IMR-90 (cell line): ENCODE data around the gene NR1I2. TPM values are rescaled to one million over a fixed set of nuclear protein-coding genes. Genes with fewer than 3 reads are reported as not detected.

ENCODE experiments used
- ATAC-seq: fragments of 200-7000 bp; cut with Tn5 transposase; 2 replicates; pipeline ENCODE4 v1.9.1; 2020; ENCODE audit warnings: low read depth, mild to moderate bottlenecking, moderate library complexity
- BruUV-seq: library from RNA; stranded (reverse); fragments of 400-500 nt; replicated peaks from 2 replicates; lab custom pipeline; 2021; lab: Mats Ljungman, UMichigan
- CTCF ChIA-PET: fragments of 300-600 bp; formaldehyde crosslinking; extraction: SDS; loops from one replicate; lab custom pipeline; 2021; ENCODE audit warnings: antibody characterized with exemption; lab: Yijun Ruan, JAX
- POLR2A ChIA-PET: fragments of 300-600 bp; sonication (Branson Sonifier 250); formaldehyde crosslinking; loops from one replicate; lab custom pipeline; 2022; ENCODE audit warnings: antibody characterized with exemption; ENCODE audit not compliant: unreplicated experiment; lab: Charles Lee
- DNase-seq: peaks from one replicate; pipeline ENCODE4 v3.0.0; 2013
- H2AFZ ChIP-seq: replicated peaks from 2 replicates; pipeline ENCODE3; 2013; ENCODE audit warnings: low read length, mild to moderate bottlenecking; ENCODE audit not compliant: poor library complexity
- H2AK5ac ChIP-seq: 2 replicates; pipeline ENCODE4 v1.6.1; 2013; ENCODE audit warnings: low read depth, low read length, inconsistent platforms
- H2AK9ac ChIP-seq: replicated peaks from 2 replicates; pipeline ENCODE3; 2013; ENCODE audit warnings: mild to moderate bottlenecking, low read depth, low read length, moderate library complexity; ENCODE audit not compliant: poor library complexity
- H2BK120ac ChIP-seq: 2 replicates; pipeline ENCODE4 v1.6.1; 2013; ENCODE audit warnings: low read depth, low read length, inconsistent platforms
- H2BK15ac ChIP-seq: 3 replicates; pipeline ENCODE4 v1.6.1; 2013; ENCODE audit warnings: low read depth, low read length, inconsistent platforms
- H2BK20ac ChIP-seq: 2 replicates; pipeline ENCODE4 v1.6.1; 2013; ENCODE audit warnings: low read depth, mild to moderate bottlenecking, inconsistent platforms, low read length, moderate library complexity
- H2BK5ac ChIP-seq: 2 replicates; pipeline ENCODE4 v1.6.1; 2013; ENCODE audit warnings: mild to moderate bottlenecking, low read depth, low read length, inconsistent platforms; ENCODE audit not compliant: poor library complexity, severe bottlenecking
- H3K14ac ChIP-seq: replicated peaks from 2 replicates; pipeline ENCODE4 v1.6.1; 2013; ENCODE audit warnings: low read depth, low read length, inconsistent platforms
- H3K18ac ChIP-seq: 2 replicates; pipeline ENCODE4 v1.6.1; 2013; ENCODE audit warnings: low read depth, low read length, control low read depth
- H3K23ac ChIP-seq: 2 replicates; pipeline ENCODE4 v1.6.1; 2013; ENCODE audit warnings: low read depth, low read length, inconsistent platforms
- H3K27ac ChIP-seq: 2 replicates; pipeline ENCODE4 v1.5.1; 2013; ENCODE audit warnings: mild to moderate bottlenecking, control low read depth, low read length; ENCODE audit not compliant: insufficient read depth
- H3K27me3 ChIP-seq: 2 replicates; pipeline ENCODE4 v1.6.1; 2013; ENCODE audit warnings: low read length; ENCODE audit not compliant: control insufficient read depth, insufficient read depth
- H3K36me3 ChIP-seq: 2 replicates; pipeline ENCODE4 v1.6.1; 2013; ENCODE audit warnings: low read length, mixed read lengths; ENCODE audit not compliant: control insufficient read depth, insufficient read depth
- H3K4ac ChIP-seq: 2 replicates; pipeline ENCODE4 v1.6.1; 2013; ENCODE audit warnings: low read depth, low read length, inconsistent platforms
- H3K4me1 ChIP-seq: 2 replicates; pipeline ENCODE4 v1.6.1; 2013; ENCODE audit warnings: low read length, mixed read lengths; ENCODE audit not compliant: control insufficient read depth, insufficient read depth
- H3K4me2 ChIP-seq: 2 replicates; pipeline ENCODE4 v1.6.1; 2013; ENCODE audit warnings: low read depth, mild to moderate bottlenecking, control low read depth, low read length, moderate library complexity
- H3K4me3 ChIP-seq: 2 replicates; pipeline ENCODE4 v1.5.1; 2013; ENCODE audit warnings: low read depth, mild to moderate bottlenecking, control low read depth, low read length, moderate library complexity; ENCODE audit not compliant: insufficient read depth
- H3K56ac ChIP-seq: 2 replicates; pipeline ENCODE4 v1.6.1; 2013; ENCODE audit warnings: low read length, inconsistent platforms; ENCODE audit not compliant: insufficient read depth; ENCODE audit errors: extremely low read depth
- H3K79me1 ChIP-seq, 2 experiments: 2 replicates each; pipeline ENCODE4 v1.6.1; 2013; ENCODE audit warnings: low read length in 2 of 2, inconsistent platforms in 1 of 2, low read depth in 1 of 2
- H3K9ac ChIP-seq: 2 replicates; pipeline ENCODE4 v1.6.1; 2013; ENCODE audit warnings: low read depth, low read length, control low read depth
- H3K9me1 ChIP-seq: 2 replicates; pipeline ENCODE4 v1.6.1; 2013; ENCODE audit warnings: low read length, inconsistent platforms; ENCODE audit not compliant: insufficient read depth
- H3K9me3 ChIP-seq: 2 replicates; pipeline ENCODE4 v1.6.1; 2013; ENCODE audit warnings: low read length; ENCODE audit not compliant: control insufficient read depth, insufficient read depth
- H4K20me1 ChIP-seq: 2 replicates; pipeline ENCODE4 v1.6.1; 2013; ENCODE audit warnings: low read length, inconsistent platforms; ENCODE audit not compliant: insufficient read depth
- H4K5ac ChIP-seq: 2 replicates; pipeline ENCODE4 v1.6.1; 2013; ENCODE audit warnings: mild to moderate bottlenecking, low read depth, low read length, control low read depth
- H4K8ac ChIP-seq, 2 experiments: 2 replicates each; pipeline ENCODE4 v1.6.1; 2013; ENCODE audit warnings: low read depth in 2 of 2, low read length in 2 of 2, control low read depth in 1 of 2, inconsistent platforms in 1 of 2
- H4K91ac ChIP-seq: 2 replicates; pipeline ENCODE4 v1.6.1; 2013; ENCODE audit warnings: low read depth, low read length, inconsistent platforms; ENCODE audit not compliant: insufficient read depth
- BHLHE40 ChIP-seq: fragments of 150-350 bp; IDR thresholded peaks from 2 replicates; pipeline ENCODE4 v1.6.1; 2016; ENCODE audit warnings: mild to moderate bottlenecking, low read depth, low read length
- CEBPB ChIP-seq: IDR thresholded peaks from 2 replicates; pipeline ENCODE4 v1.6.1; 2012; ENCODE audit warnings: low read depth, low read length, improper control_type of control experiment
- CHD1 ChIP-seq: IDR thresholded peaks from 2 replicates; pipeline ENCODE4 v1.6.1; 2012; ENCODE audit warnings: low read depth, low read length, improper control_type of control experiment
- FOS ChIP-seq: fragments of 150-350 bp; IDR thresholded peaks from 2 replicates; pipeline ENCODE4 v1.6.1; 2016; ENCODE audit warnings: low read depth, low read length
- MAFK ChIP-seq: IDR thresholded peaks from 2 replicates; pipeline ENCODE4 v1.6.1; 2012; ENCODE audit warnings: low read depth, low read length, improper control_type of control experiment
- MAZ ChIP-seq: IDR thresholded peaks from 2 replicates; pipeline ENCODE4 v1.6.1; 2012; ENCODE audit warnings: low read depth, mild to moderate bottlenecking, low read length, improper control_type of control experiment, moderate library complexity, borderline replicate concordance
- MXI1 ChIP-seq: IDR thresholded peaks from 2 replicates; pipeline ENCODE4 v1.6.1; 2012; ENCODE audit warnings: low read depth, mild to moderate bottlenecking, low read length, moderate library complexity, borderline replicate concordance
- NFE2L2 ChIP-seq: fragments of 150-350 bp; IDR thresholded peaks from 2 replicates; pipeline ENCODE4 v1.6.1; 2016; ENCODE audit warnings: low read depth, mild to moderate bottlenecking, low read length
- POLR2A ChIP-seq: IDR thresholded peaks from 2 replicates; pipeline ENCODE4 v1.6.1; 2012; ENCODE audit warnings: mild to moderate bottlenecking, low read depth, low read length
- RAD21 ChIP-seq: IDR thresholded peaks from 2 replicates; pipeline ENCODE4 v1.6.1; 2012; ENCODE audit warnings: low read length, improper control_type of control experiment
- RCOR1 ChIP-seq: IDR thresholded peaks from 2 replicates; pipeline ENCODE4 v1.6.1; 2012; ENCODE audit warnings: mild to moderate bottlenecking, low read length, improper control_type of control experiment; ENCODE audit not compliant: insufficient replicate concordance
- RFX5 ChIP-seq: IDR thresholded peaks from 2 replicates; pipeline ENCODE4 v1.8.0; 2012; ENCODE audit warnings: low read depth, mild to moderate bottlenecking, low read length, moderate library complexity
- SMC3 ChIP-seq: fragments of 150-350 bp; IDR thresholded peaks from 2 replicates; pipeline ENCODE4 v1.6.1; 2016; ENCODE audit warnings: low read depth, mild to moderate bottlenecking, antibody characterized with exemption, low read length, moderate library complexity
- WGBS, 2 experiments: methylation state at CpG; one replicate each; pipeline versions ENCODE4 v1.1.5 to v1.1.7; 2013; ENCODE audit warnings: missing lambda C conversion rate in 2 of 2; ENCODE audit not compliant: insufficient read length in 1 of 2; ENCODE audit errors: extremely low coverage in 2 of 2; 5-methylcytosine and 5-hydroxymethylcytosine counted together
- dilution Hi-C: fragments of 300-500 bp; cut with HindIII; formaldehyde crosslinking; loops from one replicate; pipeline ENCODE4 v1.14.3; 2018; ENCODE audit warnings: low sequenced_read_pairs; ENCODE audit not compliant: unreplicated experiment
- in situ Hi-C: fragments of 300-500 bp; cut with MboI; formaldehyde crosslinking; loops from 3 replicates; pipeline ENCODE4 v1.14.3; 2019; ENCODE audit warnings: low sequenced_read_pairs, inconsistent platforms, mixed read lengths
- intact Hi-C: fragments of 100-400 bp; cut with micrococcal nuclease; formaldehyde crosslinking; loops from 2 replicates; pipeline ENCODE4 v1.10.0; 2022
- polyA plus RNA-seq, 3 experiments: library from polyadenylated mRNA; depleted of rRNA; stranded (reverse); fragments of >200 nt; gene quantifications; 2 replicates each; pipeline ENCODE4 v1.2.3, GENCODE V29; 2012; ENCODE audit warnings: low replicate concordance in 1 of 3
- total RNA-seq: library from RNA; depleted of rRNA; stranded (reverse); fragments of >200 nt; gene quantifications from 2 replicates; pipeline ENCODE4 v1.2.3, GENCODE V29; 2012
- TF ChIP-seq, protein P1 (sequence below): conservative IDR thresholded peaks from 2 replicates; pipeline ENCODE4 v1.5.1; 2012; ENCODE audit warnings: mild to moderate bottlenecking, low read depth, low read length, improper control_type of control experiment
- TF ChIP-seq, protein P2 (sequence below): fragments of 150-350 bp; IDR thresholded peaks from 2 replicates; pipeline ENCODE4 v1.6.1; 2017; ENCODE audit warnings: mild to moderate bottlenecking, antibody characterized with exemption, low read length, low read depth
- TF ChIP-seq, protein P3 (sequence below): fragments of 150-350 bp; IDR thresholded peaks from 2 replicates; pipeline ENCODE4 v1.6.1; 2016; ENCODE audit warnings: low read depth, mild to moderate bottlenecking, low read length, moderate library complexity, borderline replicate concordance

The NR1I2 gene
- total and polyA plus RNA-seq, 2 of the 4 experiments (the other 2 are of a cell fraction), result not detected

DNA sequence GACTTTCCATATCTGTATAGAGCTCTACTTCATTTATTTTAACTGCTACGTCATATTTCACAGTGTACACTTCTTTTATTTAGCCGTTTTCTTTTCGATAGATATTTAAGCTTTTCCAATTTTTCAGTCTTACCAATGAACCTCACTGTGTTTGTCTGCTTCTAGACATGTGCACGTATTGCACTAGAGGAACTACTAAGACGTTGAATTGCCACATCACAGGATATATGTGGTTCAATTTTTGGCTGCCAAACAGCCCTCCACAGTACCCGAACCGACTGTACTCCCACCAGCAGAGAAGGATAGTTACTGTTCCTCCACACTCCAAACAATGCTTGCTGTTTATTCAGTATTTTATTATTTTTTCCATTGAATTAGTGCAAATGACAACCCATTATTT lies 2.0 kb downstream of the NR1I2 start:
- H3K79me1 ChIP-seq, result no peaks in the 10 kb centered on the region
- TF ChIP-seq NFE2L2, result no peak
- TF ChIP-seq MAFK, result no peak
- TF ChIP-seq RCOR1, result no peak
- TF ChIP-seq MAZ, result no peak
- TF ChIP-seq FOS, result no peak
- TF ChIP-seq RFX5, result no peak
- TF ChIP-seq CEBPB, result no peak
- no peak for TF ChIP-seq CHD1
- no peak for TF ChIP-seq RAD21
- no peak for TF ChIP-seq MXI1
- TF ChIP-seq, protein P1, sequence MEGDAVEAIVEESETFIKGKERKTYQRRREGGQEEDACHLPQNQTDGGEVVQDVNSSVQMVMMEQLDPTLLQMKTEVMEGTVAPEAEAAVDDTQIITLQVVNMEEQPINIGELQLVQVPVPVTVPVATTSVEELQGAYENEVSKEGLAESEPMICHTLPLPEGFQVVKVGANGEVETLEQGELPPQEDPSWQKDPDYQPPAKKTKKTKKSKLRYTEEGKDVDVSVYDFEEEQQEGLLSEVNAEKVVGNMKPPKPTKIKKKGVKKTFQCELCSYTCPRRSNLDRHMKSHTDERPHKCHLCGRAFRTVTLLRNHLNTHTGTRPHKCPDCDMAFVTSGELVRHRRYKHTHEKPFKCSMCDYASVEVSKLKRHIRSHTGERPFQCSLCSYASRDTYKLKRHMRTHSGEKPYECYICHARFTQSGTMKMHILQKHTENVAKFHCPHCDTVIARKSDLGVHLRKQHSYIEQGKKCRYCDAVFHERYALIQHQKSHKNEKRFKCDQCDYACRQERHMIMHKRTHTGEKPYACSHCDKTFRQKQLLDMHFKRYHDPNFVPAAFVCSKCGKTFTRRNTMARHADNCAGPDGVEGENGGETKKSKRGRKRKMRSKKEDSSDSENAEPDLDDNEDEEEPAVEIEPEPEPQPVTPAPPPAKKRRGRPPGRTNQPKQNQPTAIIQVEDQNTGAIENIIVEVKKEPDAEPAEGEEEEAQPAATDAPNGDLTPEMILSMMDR, result no peak
- TF ChIP-seq SMC3, result no peak
- TF ChIP-seq, protein P2, sequence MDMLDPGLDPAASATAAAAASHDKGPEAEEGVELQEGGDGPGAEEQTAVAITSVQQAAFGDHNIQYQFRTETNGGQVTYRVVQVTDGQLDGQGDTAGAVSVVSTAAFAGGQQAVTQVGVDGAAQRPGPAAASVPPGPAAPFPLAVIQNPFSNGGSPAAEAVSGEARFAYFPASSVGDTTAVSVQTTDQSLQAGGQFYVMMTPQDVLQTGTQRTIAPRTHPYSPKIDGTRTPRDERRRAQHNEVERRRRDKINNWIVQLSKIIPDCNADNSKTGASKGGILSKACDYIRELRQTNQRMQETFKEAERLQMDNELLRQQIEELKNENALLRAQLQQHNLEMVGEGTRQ, result no peak
- TF ChIP-seq, protein P3, sequence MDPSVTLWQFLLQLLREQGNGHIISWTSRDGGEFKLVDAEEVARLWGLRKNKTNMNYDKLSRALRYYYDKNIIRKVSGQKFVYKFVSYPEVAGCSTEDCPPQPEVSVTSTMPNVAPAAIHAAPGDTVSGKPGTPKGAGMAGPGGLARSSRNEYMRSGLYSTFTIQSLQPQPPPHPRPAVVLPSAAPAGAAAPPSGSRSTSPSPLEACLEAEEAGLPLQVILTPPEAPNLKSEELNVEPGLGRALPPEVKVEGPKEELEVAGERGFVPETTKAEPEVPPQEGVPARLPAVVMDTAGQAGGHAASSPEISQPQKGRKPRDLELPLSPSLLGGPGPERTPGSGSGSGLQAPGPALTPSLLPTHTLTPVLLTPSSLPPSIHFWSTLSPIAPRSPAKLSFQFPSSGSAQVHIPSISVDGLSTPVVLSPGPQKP, result no peak
- TF ChIP-seq BHLHE40, result no peak
- TF ChIP-seq POLR2A, result no peak
- dilution Hi-C loops (no loop called here), in situ Hi-C loops (no loop called here), intact Hi-C loops (no loop called here)
- ChIA-PET POLR2A (no interaction called here), CTCF (interaction anchor here (0.9 kb wide), 1 partner anchor 24 kb away, joined by 4 read pairs; no protein-coding TSS in a partner anchor)
- no peak overlapping the region for H3K23ac ChIP-seq
- H3K36me3 ChIP-seq, result no peaks in the 10 kb centered on the region
- H3K27me3 ChIP-seq, result peaks cover 4% of the 10 kb centered on the region
- no peak overlapping the region for H3K9ac ChIP-seq
- H4K5ac ChIP-seq, result no peak overlapping the region
- no peak overlapping the region for H3K27ac ChIP-seq
- no peak overlapping the region for H3K18ac ChIP-seq
- no TSS peak for BruUV-seq
- H2BK120ac ChIP-seq, result no peak overlapping the region
- H2AK5ac ChIP-seq, result no peak overlapping the region
- no peaks in the 10 kb centered on the region for H3K4me1 ChIP-seq
- no peak overlapping the region for H2BK15ac ChIP-seq
- no peak overlapping the region for H4K91ac ChIP-seq
- H3K4ac ChIP-seq, result no peak overlapping the region
- H4K20me1 ChIP-seq, result no peaks in the 10 kb centered on the region
- no peak overlapping the region for H3K14ac ChIP-seq
- H3K56ac ChIP-seq, result no peak overlapping the region
- H3K4me3 ChIP-seq, result no peak overlapping the region
- H2BK5ac ChIP-seq, result no peak overlapping the region
- ATAC-seq, result no peak
- no peak overlapping the region for H3K4me2 ChIP-seq
- H3K9me1 ChIP-seq, result no peaks in the 10 kb centered on the region
- no peak overlapping the region for H2AK9ac ChIP-seq
- no peak for DNase-seq
- no peak overlapping the region for H2AFZ ChIP-seq
- H2BK20ac ChIP-seq, result no peak overlapping the region
- H4K8ac ChIP-seq, result no peak overlapping the region
- H3K9me3 ChIP-seq, result no peaks in the 10 kb centered on the region
- 40% methylated on average over 2 of the region's 7 CpGs; no CpG with 5 or more reads in 1 of the 2 experiments for WGBS, 2 experiments
